SK-N-MC (cell line): ENCODE data around the gene CDKL1.

ENCODE experiments used
- EZH2 ChIP-seq: fragments of 200-600 bp; sonication (generic); IDR thresholded peaks from one replicate; pipeline ENCODE4 v1.6.1; 2017; ENCODE audit warnings: antibody characterized with exemption
- FOXP2 ChIP-seq: optimal IDR thresholded peaks from 2 replicates; pipeline ENCODE3; 2011; ENCODE audit warnings: mild to moderate bottlenecking, moderate library complexity; ENCODE audit not compliant: insufficient read depth; ENCODE audit errors: extremely low read length, control extremely low read depth
- POLR2AphosphoS5 ChIP-seq: IDR thresholded peaks from 2 replicates; pipeline ENCODE4 v1.6.1; 2012; ENCODE audit warnings: mild to moderate bottlenecking, low read depth, low read length, borderline replicate concordance

- TF ChIP-seq POLR2AphosphoS5 = no peak
- TF ChIP-seq EZH2 = no peak
- TF ChIP-seq FOXP2 = no peak
Measured at GRCh38 chr14:50340045-50340444, 56.6 kb downstream of the CDKL1 start.
